Mesenchymal stem cell (in vitro differentiated cells and primary cell): ENCODE results near the gene TNFAIP1.
"Not testable (repeated sequence)": the region's sequence is repeated elsewhere in the genome, so short reads cannot be mapped to it uniquely, and the experiment has no call there.

Source experiments
- DNase-seq: peaks from one replicate; pipeline ENCODE4 v3.0.0-alpha.2; 2013
- H2AFZ ChIP-seq: one replicate; pipeline ENCODE4 v1.6.1; 2013; ENCODE audit warnings: low read depth, mild to moderate bottlenecking, control low read depth, inconsistent platforms, low read length, moderate library complexity
- H2AK5ac ChIP-seq: 2 replicates; pipeline ENCODE4 v1.6.1; 2013; ENCODE audit warnings: low read length, moderate library complexity, mild to moderate bottlenecking, inconsistent platforms; ENCODE audit not compliant: severe bottlenecking
- H2BK120ac ChIP-seq: one replicate; pipeline ENCODE4 v1.6.1; 2013; ENCODE audit warnings: low read depth, mild to moderate bottlenecking, inconsistent platforms, low read length, moderate library complexity
- H2BK12ac ChIP-seq, 2 experiments: one replicate each; pipeline ENCODE4 v1.6.1; 2013; ENCODE audit warnings: inconsistent platforms in 2 of 2, low read length in 2 of 2, mild to moderate bottlenecking in 2 of 2, moderate library complexity in 2 of 2, control low read depth in 1 of 2
- H2BK15ac ChIP-seq: one replicate; pipeline ENCODE4 v1.6.1; 2013; ENCODE audit warnings: mild to moderate bottlenecking, low read depth, inconsistent platforms; ENCODE audit not compliant: poor library complexity, severe bottlenecking
- H2BK5ac ChIP-seq: 2 replicates; pipeline ENCODE4 v1.6.1; 2013; ENCODE audit warnings: low read depth, mild to moderate bottlenecking, low read length, control low read depth, inconsistent platforms; ENCODE audit not compliant: poor library complexity, severe bottlenecking
- H3K14ac ChIP-seq, 2 experiments: one replicate each; pipeline ENCODE4 v1.6.1; 2013; ENCODE audit warnings: inconsistent platforms in 2 of 2, low read length in 2 of 2, control low read depth in 1 of 2, mild to moderate bottlenecking in 1 of 2, moderate library complexity in 1 of 2
- H3K18ac ChIP-seq, 2 experiments: one replicate each; pipeline ENCODE4 v1.6.1; 2013; ENCODE audit warnings: inconsistent platforms in 2 of 2, low read length in 2 of 2, control low read depth in 1 of 2, low read depth in 1 of 2, mild to moderate bottlenecking in 1 of 2
- H3K23ac ChIP-seq, 2 experiments: one replicate each; pipeline ENCODE4 v1.6.1; 2013; ENCODE audit warnings: inconsistent platforms in 2 of 2, low read length in 2 of 2, mild to moderate bottlenecking in 2 of 2, moderate library complexity in 2 of 2, control low read depth in 1 of 2
- H3K27ac ChIP-seq: 2 replicates; pipeline ENCODE4 v1.5.1; 2013; ENCODE audit warnings: mild to moderate bottlenecking, moderate library complexity, low read length, control low read depth, inconsistent platforms; ENCODE audit not compliant: poor library complexity, severe bottlenecking
- H3K27me3 ChIP-seq, 2 experiments: 2 replicates each; pipeline versions ENCODE4 v1.6.1 to v1.7.0; 2013; ENCODE audit warnings: low read length in 2 of 2, mild to moderate bottlenecking in 2 of 2, moderate library complexity in 2 of 2, control low read depth in 1 of 2, inconsistent platforms in 1 of 2; ENCODE audit not compliant: control insufficient read depth in 1 of 2, insufficient read depth in 1 of 2
- H3K36me3 ChIP-seq, 2 experiments: 2 replicates each; pipeline versions ENCODE4 v1.6.1 to v1.7.0; 2013; ENCODE audit warnings: low read length in 2 of 2, control low read depth in 1 of 2, inconsistent platforms in 1 of 2, low read depth in 1 of 2, mild to moderate bottlenecking in 1 of 2; ENCODE audit not compliant: insufficient read depth in 2 of 2, control insufficient read depth in 1 of 2
- H3K4ac ChIP-seq, 2 experiments: one replicate each; pipeline ENCODE4 v1.6.1; 2013; ENCODE audit warnings: inconsistent platforms in 2 of 2, low read length in 2 of 2, mild to moderate bottlenecking in 2 of 2, moderate library complexity in 2 of 2, control low read depth in 1 of 2, low read depth in 1 of 2
- H3K4me1 ChIP-seq: 2 replicates; pipeline ENCODE4 v1.6.1; 2013; ENCODE audit warnings: low read depth, low read length, control low read depth; ENCODE audit not compliant: control insufficient read depth, insufficient read depth
- H3K4me2 ChIP-seq: 2 replicates; pipeline ENCODE4 v1.6.1; 2013; ENCODE audit warnings: low read length, mild to moderate bottlenecking, inconsistent platforms; ENCODE audit not compliant: poor library complexity, severe bottlenecking
- H3K4me3 ChIP-seq, 2 experiments: 2 replicates each; pipeline versions ENCODE4 v1.5.1 to v1.7.0; 2013; ENCODE audit warnings: low read length in 2 of 2, mild to moderate bottlenecking in 2 of 2, control low read depth in 1 of 2, low read depth in 1 of 2; ENCODE audit not compliant: insufficient read depth in 1 of 2
- H3K79me1 ChIP-seq: replicated peaks from 2 replicates; pipeline ENCODE4 v1.6.1; 2013; ENCODE audit warnings: mild to moderate bottlenecking, control low read depth, low read length, inconsistent platforms; ENCODE audit not compliant: poor library complexity, severe bottlenecking
- H3K9ac ChIP-seq: 2 replicates; pipeline ENCODE4 v1.7.0; 2013; ENCODE audit warnings: mild to moderate bottlenecking, low read length, moderate library complexity
- H3K9me3 ChIP-seq: 2 replicates; pipeline ENCODE4 v1.7.0; 2013; ENCODE audit warnings: mild to moderate bottlenecking, low read length; ENCODE audit not compliant: control insufficient read depth
- H4K8ac ChIP-seq: one replicate; pipeline ENCODE4 v1.6.1; 2013; ENCODE audit warnings: inconsistent platforms, mild to moderate bottlenecking, low read length, moderate library complexity
- H4K91ac ChIP-seq: one replicate; pipeline ENCODE4 v1.6.1; 2013; ENCODE audit warnings: mild to moderate bottlenecking, low read length, inconsistent platforms
- WGBS: methylation state at CpG from one replicate; pipeline ENCODE4 v1.1.7; 2013; ENCODE audit warnings: mixed read lengths; 5-methylcytosine and 5-hydroxymethylcytosine counted together

Gene TNFAIP1

DNA sequence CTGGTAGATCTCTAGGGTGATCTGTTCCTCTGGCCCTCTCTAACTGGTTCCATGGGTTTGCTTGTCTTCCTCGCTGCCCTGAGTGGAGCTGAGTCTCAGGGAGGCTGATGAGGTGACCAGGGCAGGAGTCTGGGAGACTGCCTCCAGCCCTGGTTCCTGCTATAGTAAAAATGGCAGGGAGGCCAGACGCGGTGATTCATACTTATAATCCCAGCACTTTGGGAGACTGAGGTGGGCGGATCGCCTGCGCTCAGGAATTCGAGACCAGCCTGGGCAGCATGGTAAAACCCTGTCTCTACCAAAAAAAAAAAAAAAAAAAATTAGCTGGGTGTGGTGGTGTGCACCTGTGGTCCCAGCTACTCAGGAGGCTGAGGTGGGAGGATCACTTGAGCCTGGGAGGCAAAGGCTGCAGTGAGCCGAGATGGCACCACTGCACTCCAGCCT lies 3.2 kb downstream of the TNFAIP1 start:
- H3K36me3 ChIP-seq: peaks cover 47 to 50% of the 10 kb centered on the region in 2 experiments
- not testable (repeated sequence) for H3K14ac ChIP-seq, H3K4me3 ChIP-seq, H2BK5ac ChIP-seq, H3K4me2 ChIP-seq, H3K27me3 ChIP-seq, DNase-seq, H3K23ac ChIP-seq, H3K9me3 ChIP-seq, H2AFZ ChIP-seq, H2BK120ac ChIP-seq
- peak overlapping the region; percentile 58 for H4K91ac ChIP-seq
- peak overlapping the region; percentile 19 to 30 for H2BK12ac ChIP-seq
- peaks cover 21% of the 10 kb centered on the region for H3K4me1 ChIP-seq
- H3K27ac ChIP-seq: peak overlapping the region; percentile 21
- peak overlapping the region; percentile 33 for H3K9ac ChIP-seq
- H3K4ac ChIP-seq: peak overlapping the region; percentile 15 to 68
- H2AK5ac ChIP-seq: peak overlapping the region; percentile 41
- peak overlapping the region in 1 of 2 experiments; percentile 37 for H3K18ac ChIP-seq
- peak overlapping the region; percentile 34 for H2BK15ac ChIP-seq
- H4K8ac ChIP-seq: peak overlapping the region; percentile 84
- WGBS: 95% methylated on average over 4 of the region's 8 CpGs
- peaks cover 46% of the 10 kb centered on the region for H3K79me1 ChIP-seq

GRCh38 chr17:28339431-28339830 lies 3.9 kb downstream of the TNFAIP1 start:
- H3K14ac ChIP-seq: no peak overlapping the region
- no peak overlapping the region for H2AK5ac ChIP-seq
- no peak overlapping the region for H3K18ac ChIP-seq
- H2BK5ac ChIP-seq: no peak overlapping the region
- peaks cover 54 to 56% of the 10 kb centered on the region in 2 experiments for H3K36me3 ChIP-seq
- no peak overlapping the region for H3K4me3 ChIP-seq
- no peak overlapping the region for H3K9ac ChIP-seq
- H3K9me3 ChIP-seq: no peaks in the 10 kb centered on the region
- H4K8ac ChIP-seq: peak overlapping the region; percentile 40
- no peak overlapping the region for H2BK12ac ChIP-seq
- H2AFZ ChIP-seq: no peak overlapping the region
- no peak for DNase-seq
- H3K27me3 ChIP-seq: no peaks in the 10 kb centered on the region
- H3K27ac ChIP-seq: no peak overlapping the region
- H2BK120ac ChIP-seq: no peak overlapping the region
- H3K4me2 ChIP-seq: no peak overlapping the region
- no peak overlapping the region for H3K23ac ChIP-seq
- H3K4me1 ChIP-seq: peaks cover 15% of the 10 kb centered on the region
- H3K4ac ChIP-seq: no peak overlapping the region
- H3K79me1 ChIP-seq: peaks cover 43% of the 10 kb centered on the region
- H2BK15ac ChIP-seq: no peak overlapping the region
- no peak overlapping the region for H4K91ac ChIP-seq
- WGBS: 96% methylated on average over 15 of the region's 15 CpGs

- Histone ChIP-seq H3K27ac (no peak overlapping the region), H3K27me3 (no peaks in the 10 kb centered on the region), H3K4me1 (peaks cover 14% of the 10 kb centered on the region), H3K9me3 (no peaks in the 10 kb centered on the region), H4K8ac (no peak overlapping the region), H3K14ac (no peak overlapping the region), H2BK15ac (no peak overlapping the region), H2BK12ac (no peak overlapping the region), H2BK5ac (no peak overlapping the region), H2AK5ac (no peak overlapping the region), H3K4me3 (no peak overlapping the region), H3K4me2 (no peak overlapping the region), H3K79me1 (peaks cover 38% of the 10 kb centered on the region), H3K36me3 (peaks cover 63 to 64% of the 10 kb centered on the region in 2 experiments), H4K91ac (no peak overlapping the region), H3K4ac (no peak overlapping the region), H3K9ac (no peak overlapping the region), H2AFZ (no peak overlapping the region), H3K23ac (no peak overlapping the region), H3K18ac (no peak overlapping the region), H2BK120ac (no peak overlapping the region)
- WGBS: 93% methylated on average over 6 of the region's 6 CpGs
- no peak for DNase-seq
These were observed 4.8 kb downstream of the TNFAIP1 start for GRCh38 chr17:28340374-28340773.

GRCh38 chr17:28341516-28341915 lies 6.0 kb downstream of the TNFAIP1 start:
- Histone ChIP-seq H3K4me2 (no peak overlapping the region), H4K8ac (no peak overlapping the region), H3K9ac (no peak overlapping the region), H3K9me3 (no peaks in the 10 kb centered on the region), H3K27me3 (no peaks in the 10 kb centered on the region), H3K18ac (no peak overlapping the region), H2BK15ac (no peak overlapping the region), H2BK12ac (no peak overlapping the region), H3K27ac (no peak overlapping the region), H2AK5ac (no peak overlapping the region), H3K23ac (no peak overlapping the region), H3K4ac (no peak overlapping the region), H2BK120ac (no peak overlapping the region), H2AFZ (no peak overlapping the region), H3K4me3 (peak overlapping the region in 1 of 2 experiments; percentile 2), H3K36me3 (peaks cover 70 to 74% of the 10 kb centered on the region in 2 experiments), H3K14ac (no peak overlapping the region), H2BK5ac (no peak overlapping the region), H3K4me1 (peaks cover 16% of the 10 kb centered on the region), H3K79me1 (peaks cover 40% of the 10 kb centered on the region), H4K91ac (no peak overlapping the region)
- DNase-seq: no peak
- WGBS: 96% methylated on average over 11 of the region's 11 CpGs
